Prostate gland (tissue), 2 donors: ENCODE results near the gene MS4A1. TPM values are rescaled to one million over a fixed set of nuclear protein-coding genes. Genes with fewer than 3 reads are reported as not detected.
"Not testable (repeated sequence)": the region's sequence is repeated elsewhere in the genome, so short reads cannot be mapped to it uniquely, and the experiment has no call there.

Experiments used
- DNase-seq: peaks from one replicate; pipeline ENCODE4 v3.0.0-alpha.2; 2019; ENCODE audit warnings: low spot score
- H3K27ac ChIP-seq, 2 donors: fragments of 200-600 bp; sonication (generic); 2 replicates each; pipeline ENCODE4 v1.5.1; 2017 to 2019
- H3K27me3 ChIP-seq: fragments of 200-600 bp; sonication (generic); replicated peaks from 2 replicates; pipeline ENCODE4 v1.5.1; 2019; ENCODE audit not compliant: insufficient read depth
- H3K36me3 ChIP-seq, 2 donors: fragments of 200-600 bp; sonication (generic); 1 replicate in 1 of 2; 2 replicates in 1 of 2; pipeline versions ENCODE4 v1.5.1 to v1.8.1; 2017 to 2019
- H3K4me1 ChIP-seq: fragments of 200-600 bp; sonication (generic); replicated peaks from 2 replicates; pipeline ENCODE4 v1.5.1; 2019
- H3K4me3 ChIP-seq, 2 donors: fragments of 200-600 bp; sonication (generic); 2 replicates each; pipeline ENCODE4 v1.5.1; 2017 to 2019
- H3K9me3 ChIP-seq: fragments of 200-600 bp; sonication (generic); 2 replicates; pipeline ENCODE4 v1.5.1; 2017
- CTCF ChIP-seq, 4 experiments: fragments of 200-600 bp in 2 of 4; fragments of 450-650 bp in 2 of 4; sonication (generic) in 2 of 4; IDR thresholded peaks; 1 replicate in 3 of 4; 2 replicates in 1 of 4; pipeline ENCODE4 v1.5.1; 2016 to 2019; ENCODE audit warnings: antibody characterized with exemption in 4 of 4, mild to moderate bottlenecking in 2 of 4, moderate library complexity in 2 of 4
- POLR2A ChIP-seq: fragments of 450-650 bp; IDR thresholded peaks from one replicate; pipeline ENCODE4 v1.6.1; 2016; ENCODE audit warnings: antibody characterized with exemption, mild to moderate bottlenecking
- POLR2AphosphoS5 ChIP-seq: sonication (generic); formaldehyde crosslinking; IDR thresholded peaks from one replicate; pipeline ENCODE4 v1.6.1; 2017; ENCODE audit warnings: antibody characterized with exemption
- WGBS: methylation state at CpG from one replicate; pipeline ENCODE4 v1.1.5; 2018; 5-methylcytosine and 5-hydroxymethylcytosine counted together
- intact Hi-C: fragments of 100-400 bp; cut with DNase I; formaldehyde crosslinking; loops from one replicate; pipeline ENCODE4 v1.14.2; 2022
- total RNA-seq, 2 donors: library from RNA; depleted of rRNA; stranded (reverse); fragments of >200 nt; gene quantifications; one replicate each; pipeline ENCODE4 v1.1.0, GENCODE V29; 2016

MS4A1 gene
- total RNA-seq, 2 donors from 2014 or later, result not detected

GRCh38 chr11:60431251-60431650, 24.4 kb upstream of the MS4A1 start:
- H3K27ac ChIP-seq, result no peak overlapping the region
- DNase-seq, result no peak
- no peaks in the 10 kb centered on the region for H3K36me3 ChIP-seq
- intact Hi-C loops, result no loop called here
- H3K4me3 ChIP-seq, result no peak overlapping the region
- TF ChIP-seq CTCF (IDR thresholded peaks at IDR 0.05) (no peak), POLR2A (no peak), POLR2AphosphoS5 (no peak)
- no peaks in the 10 kb centered on the region for H3K27me3 ChIP-seq
- WGBS, result 68% methylated on average over 2 of the region's 2 CpGs
- no peaks in the 10 kb centered on the region for H3K9me3 ChIP-seq
- H3K4me1 ChIP-seq, result no peaks in the 10 kb centered on the region

- WGBS, result 79% methylated on average over 4 of the region's 4 CpGs
- H3K27ac ChIP-seq, result no peak overlapping the region
- intact Hi-C loops, result no loop called here
- no peaks in the 10 kb centered on the region for H3K36me3 ChIP-seq
- TF ChIP-seq POLR2AphosphoS5 (no peak), CTCF (IDR thresholded peaks at IDR 0.05) (no peak), POLR2A (no peak)
- H3K27me3 ChIP-seq, result no peaks in the 10 kb centered on the region
- no peaks in the 10 kb centered on the region for H3K9me3 ChIP-seq
- no peaks in the 10 kb centered on the region for H3K4me1 ChIP-seq
- no peak overlapping the region for H3K4me3 ChIP-seq
- no peak for DNase-seq
Measured at GRCh38 chr11:60433401-60433800, 22.2 kb upstream of the MS4A1 start.

- H3K4me3 ChIP-seq, result no peak overlapping the region
- DNase-seq, result no peak
- H3K36me3 ChIP-seq, result no peaks in the 10 kb centered on the region
- H3K27me3 ChIP-seq, result no peaks in the 10 kb centered on the region
- no peaks in the 10 kb centered on the region for H3K9me3 ChIP-seq
- intact Hi-C loops, result no loop called here
- TF ChIP-seq POLR2A (no peak), CTCF (IDR thresholded peaks at IDR 0.05) (no peak), POLR2AphosphoS5 (no peak)
- H3K27ac ChIP-seq, result no peak overlapping the region
- no peaks in the 10 kb centered on the region for H3K4me1 ChIP-seq
Measured at GRCh38 chr11:60447070-60447469, 8.6 kb upstream of the MS4A1 start.

- Histone ChIP-seq H3K36me3 (no peaks in the 10 kb centered on the region), H3K27me3 (no peaks in the 10 kb centered on the region), H3K4me1 (no peaks in the 10 kb centered on the region), H3K4me3 (no peak overlapping the region), H3K27ac (no peak overlapping the region), H3K9me3 (no peaks in the 10 kb centered on the region)
- no peak for DNase-seq
- TF ChIP-seq POLR2AphosphoS5 (no peak), CTCF (IDR thresholded peaks at IDR 0.05) (no peak), POLR2A (no peak)
- intact Hi-C loops, result no loop called here
Measured at GRCh38 chr11:60447846-60448245, 7.8 kb upstream of the MS4A1 start.

GRCh38 chr11:60451185-60451584, 4.5 kb upstream of the MS4A1 start:
- H3K4me1 ChIP-seq, intact Hi-C loops, H3K4me3 ChIP-seq, H3K9me3 ChIP-seq, H3K27me3 ChIP-seq, H3K36me3 ChIP-seq, H3K27ac ChIP-seq, DNase-seq: not testable (repeated sequence)
- WGBS, result 97% methylated on average over 24 of the region's 32 CpGs

- no peak overlapping the region for H3K27ac ChIP-seq
- no peak for DNase-seq
- no peaks in the 10 kb centered on the region for H3K27me3 ChIP-seq
- H3K4me1 ChIP-seq, result no peaks in the 10 kb centered on the region
- H3K9me3 ChIP-seq, result no peaks in the 10 kb centered on the region
- H3K4me3 ChIP-seq, result no peak overlapping the region
- intact Hi-C loops, result no loop called here
- H3K36me3 ChIP-seq, result no peaks in the 10 kb centered on the region
- TF ChIP-seq POLR2A, result no peak
- TF ChIP-seq CTCF (IDR thresholded peaks at IDR 0.05), result no peak
- no peak for TF ChIP-seq POLR2AphosphoS5
Measured at GRCh38 chr11:60454212-60454611, 1.4 kb upstream of the MS4A1 start.
